ENCODE results near the gene TEKTIP1. TPM values are rescaled to one million over a fixed set of nuclear protein-coding genes. Genes with fewer than 3 reads are reported as not detected.

The TEKTIP1 gene
- total and polyA plus RNA-seq, 9 of the 15 experiments (the other 6 are each of a cell fraction or from before 2014, with no cell fraction given) = 0.66 TPM; not detected in 8

DNA sequence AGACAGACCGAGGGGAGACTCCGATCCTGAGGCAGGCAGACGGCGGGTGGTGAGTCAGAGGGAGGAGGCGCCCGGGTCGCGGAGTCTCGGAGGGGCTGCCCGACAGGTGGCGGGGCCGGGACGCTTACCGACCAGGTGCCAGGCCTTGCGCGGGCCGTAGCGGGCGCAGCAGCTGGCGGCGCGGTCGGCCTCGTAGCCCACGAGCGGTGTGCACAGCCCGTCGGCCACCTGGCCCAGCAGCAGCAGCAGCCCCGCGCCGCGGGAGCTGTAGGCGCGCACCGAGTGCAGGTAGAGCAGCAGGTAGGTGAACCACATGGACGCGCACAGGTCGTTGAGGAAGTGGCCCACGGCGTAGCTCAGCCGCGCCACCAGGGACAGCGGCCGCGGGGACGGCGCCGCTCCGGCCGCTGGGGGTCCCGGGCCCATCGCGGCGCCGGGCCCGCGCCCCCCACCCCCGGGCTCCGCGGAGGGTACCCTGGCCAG, 18.0 kb downstream of the TEKTIP1 start:
- H3K9me3 ChIP-seq (replicated peaks; ENCODE audit: control insufficient read depth, insufficient read depth, low read depth, low read length) = no peaks in the 10 kb centered on the region
- BruUV-seq (replicated peaks) = no TSS peak
- H3K4me1 ChIP-seq (replicated peaks in 1 of 2; ENCODE audit: control insufficient read depth in 2 of 2, insufficient read depth in 2 of 2, low read length in 2 of 2) = peaks cover 21 to 74% of the 10 kb centered on the region in 2 experiments; a peak in 4 of 5 replicates
- no peak for FAIRE-seq
- H4K20me1 ChIP-seq (replicated peaks; ENCODE audit: control insufficient read depth, insufficient read depth, low read length) = peaks cover 9% of the 10 kb centered on the region
- peaks cover 22% of the 10 kb centered on the region for H3K36me3 ChIP-seq (ENCODE audit: control insufficient read depth, insufficient read depth, low read length)
- peak overlapping the region; percentile 93 for H3K4me3 ChIP-seq
- intact Hi-C loops (cut with micrococcal nuclease) = loop anchor here (2.0 kb wide), 1 partner anchor 16 kb away; the partner anchor contains the start of gene HMG20B
- in situ Hi-C loops (cut with MboI) = no loop called here
- peaks cover 7% of the 10 kb centered on the region for H3K9me1 ChIP-seq (ENCODE audit: control insufficient read depth, insufficient read depth, low read length)
- under 1% methylated on average over 47 of the region's 60 CpGs for WGBS (ENCODE audit: insufficient coverage, low coverage, missing lambda C conversion rate)
- peak overlapping the region; percentile 77 for H3K27ac ChIP-seq (ENCODE audit: extremely low read depth, low read depth, low read length)
- ATAC-seq = peak; percentile 12
- peak overlapping the region; percentile 81 to 99 for H3K9ac ChIP-seq (ENCODE audit: insufficient read depth in 1 of 2, low read depth in 2 of 2, low read length in 2 of 2)
- peaks cover 45% of the 10 kb centered on the region for H3K79me2 ChIP-seq (ENCODE audit: control insufficient read depth, insufficient read depth, low read length)
- H3K4me2 ChIP-seq (ENCODE audit: insufficient read depth, low read length) = peak overlapping the region; percentile 92
- ChIA-PET CTCF (ENCODE audit: low intra/inter-chr PET ratio) (no interaction called here), POLR2A (interaction anchor here (0.5 to 1.9 kb wide), 10 partner anchors 9 to 307 kb away, joined by 3 to 9 read pairs (median 3); partner anchors contain the start of gene TEKTIP1)
- peak overlapping the region; percentile 46; the same call in 1 of the 2 replicates for H2AFZ ChIP-seq (ENCODE audit: low read depth, low read length)
- H3K27me3 ChIP-seq (ENCODE audit: control insufficient read depth in 2 of 2, insufficient read depth in 2 of 2, low read length in 2 of 2) = no peaks in the 10 kb centered on the region
- peak; percentile 69 to 75 (median 72) for DNase-seq (ENCODE audit: extremely low read depth in 1 of 4, low spot score in 3 of 4)
- no peak for TF ChIP-seq ZNF695 (CRISPR knock-in tag; IDR thresholded peaks at IDR 0.05)
- no peak for TF ChIP-seq RBM14 (IDR thresholded peaks at IDR 0.05; ENCODE audit: borderline replicate concordance, insufficient read depth, low read depth, low read length)
- TF ChIP-seq ZNF212 (CRISPR knock-in tag; IDR thresholded peaks at IDR 0.05) = no peak
- TF ChIP-seq UBTF (IDR thresholded peaks at IDR 0.05; ENCODE audit: borderline replicate concordance in 1 of 2, low read depth in 2 of 2, low read length in 2 of 2) = no peak
- no peak for TF ChIP-seq MYNN (IDR thresholded peaks at IDR 0.05)
- no peak for TF ChIP-seq MYNN (CRISPR knock-in tag; IDR thresholded peaks at IDR 0.05)
- TF ChIP-seq NR3C1 (CRISPR knock-in tag; IDR thresholded peaks at IDR 0.05) = 0 out of 2 replicates have a peak, but pooled peaks have one; percentile 78
- TF ChIP-seq ZNF586 (CRISPR knock-in tag; conservative IDR thresholded peaks at IDR 0.05) = no peak
- TF ChIP-seq, protein P1, sequence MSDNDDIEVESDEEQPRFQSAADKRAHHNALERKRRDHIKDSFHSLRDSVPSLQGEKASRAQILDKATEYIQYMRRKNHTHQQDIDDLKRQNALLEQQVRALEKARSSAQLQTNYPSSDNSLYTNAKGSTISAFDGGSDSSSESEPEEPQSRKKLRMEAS (CRISPR knock-in tag; IDR thresholded peaks at IDR 0.05) = peak; percentile 50; the same call in 1 of the 2 replicates
- no peak for TF ChIP-seq ZNF444 (CRISPR knock-in tag; IDR thresholded peaks at IDR 0.05)
- no peak for TF ChIP-seq XRCC4 (IDR thresholded peaks at IDR 0.05; ENCODE audit: extremely low read depth, insufficient read depth, insufficient read length)
- TF ChIP-seq ASH1L (IDR thresholded peaks at IDR 0.05; ENCODE audit: borderline replicate concordance, low read depth, partially characterized antibody) = no peak
- TF ChIP-seq CXXC5 (CRISPR knock-in tag; IDR thresholded peaks at IDR 0.05) = no peak
- no peak for TF ChIP-seq HDAC8 (tag; IDR thresholded peaks at IDR 0.05)
- TF ChIP-seq PHB2 (IDR thresholded peaks at IDR 0.05; ENCODE audit: low read depth) = no peak
- TF ChIP-seq HMG20A (CRISPR knock-in tag; conservative IDR thresholded peaks at IDR 0.05) = no peak
- TF ChIP-seq NR2C1 (IDR thresholded peaks at IDR 0.05) = no peak
- TF ChIP-seq NR2C1 (tag; IDR thresholded peaks at IDR 0.05) = no peak
- no peak for TF ChIP-seq HLTF (IDR thresholded peaks at IDR 0.05)
- TF ChIP-seq JUN (IDR thresholded peaks at IDR 0.05; ENCODE audit: borderline replicate concordance, low read depth, low read length) = no peak
- TF ChIP-seq JUN (CRISPR knock-in tag; IDR thresholded peaks at IDR 0.05; ENCODE audit: borderline replicate concordance) = no peak
- no peak for TF ChIP-seq CREBBP (IDR thresholded peaks at IDR 0.05; ENCODE audit: low read depth, low read length)
- TF ChIP-seq FOS (IDR thresholded peaks at IDR 0.05; ENCODE audit: extremely low read depth, insufficient read length) = no peak
- TF ChIP-seq LEF1 (IDR thresholded peaks at IDR 0.05) = no peak

All from K562 (cell line).